Suprapubic skin (tissue), 4 donors: ENCODE results near the gene SH3BP2. TPM values are rescaled to one million over a fixed set of nuclear protein-coding genes. Genes with fewer than 3 reads are reported as not detected.

Experiments used
- DNase-seq, 2 donors: peaks; one replicate each; pipeline ENCODE4 v3.0.0-alpha.2; 2019; ENCODE audit warnings: low spot score in 2 of 2
- H3K27ac ChIP-seq: fragments of 200-600 bp; sonication (generic); one replicate; pipeline ENCODE4 v1.5.1; 2019
- H3K27me3 ChIP-seq: fragments of 200-600 bp; sonication (generic); one replicate; pipeline ENCODE4 v1.5.1; 2019
- H3K36me3 ChIP-seq: fragments of 200-600 bp; sonication (generic); one replicate; pipeline ENCODE4 v1.5.1; 2019
- H3K4me1 ChIP-seq: fragments of 200-600 bp; sonication (generic); one replicate; pipeline ENCODE4 v1.5.1; 2019
- H3K4me3 ChIP-seq: fragments of 200-600 bp; sonication (generic); one replicate; pipeline ENCODE4 v1.5.1; 2019; ENCODE audit warnings: mild to moderate bottlenecking
- H3K9me3 ChIP-seq: fragments of 200-600 bp; sonication (generic); one replicate; pipeline ENCODE4 v1.5.1; 2019
- CTCF ChIP-seq, 2 donors: fragments of 200-600 bp in 1 of 2; fragments of 450-650 bp in 1 of 2; sonication (generic) in 1 of 2; IDR thresholded peaks; one replicate each; pipeline ENCODE4 v1.5.1; 2016 to 2019; ENCODE audit warnings: antibody characterized with exemption in 2 of 2, mild to moderate bottlenecking in 1 of 2, moderate library complexity in 1 of 2
- EP300 ChIP-seq: sonication (generic); formaldehyde crosslinking; IDR thresholded peaks from one replicate; pipeline ENCODE4 v1.6.1; 2017; ENCODE audit warnings: antibody characterized with exemption
- POLR2A ChIP-seq, 2 donors: fragments of 450-650 bp; IDR thresholded peaks; one replicate each; pipeline ENCODE4 v1.6.1; 2017; ENCODE audit warnings: antibody characterized with exemption in 2 of 2, mild to moderate bottlenecking in 2 of 2, moderate library complexity in 2 of 2
- POLR2AphosphoS5 ChIP-seq, 3 donors: sonication (generic); formaldehyde crosslinking; IDR thresholded peaks; one replicate each; pipeline ENCODE4 v1.6.1; 2017; ENCODE audit warnings: antibody characterized with exemption in 3 of 3
- WGBS: methylation state at CpG from one replicate; pipeline ENCODE4 v1.1.5; 2018; 5-methylcytosine and 5-hydroxymethylcytosine counted together
- total RNA-seq, 4 donors: library from RNA; depleted of rRNA; stranded (reverse); fragments of >200 nt; gene quantifications; one replicate each; pipeline ENCODE4 v1.1.0, GENCODE V29; 2016

The SH3BP2 gene
- total RNA-seq, 4 donors from 2014 or later: 116 to 709 (median 162) TPM

- H3K36me3 ChIP-seq: no peaks in the 10 kb centered on the region
- no peaks in the 10 kb centered on the region for H3K27me3 ChIP-seq
- peaks cover 36% of the 10 kb centered on the region for H3K4me1 ChIP-seq
- peak overlapping the region; percentile 93 for H3K27ac ChIP-seq
- H3K9me3 ChIP-seq: no peaks in the 10 kb centered on the region
- WGBS: under 1% methylated on average over 20 of the region's 74 CpGs
- DNase-seq: peak in 1 of 2 donors; percentile 79
- TF ChIP-seq CTCF (IDR thresholded peaks at IDR 0.05) (no peak), POLR2A (IDR thresholded peaks at IDR 0.05) (no peak), POLR2AphosphoS5 (IDR thresholded peaks at IDR 0.05) (no peak), EP300 (no peak)
- H3K4me3 ChIP-seq: peak overlapping the region; percentile 86
These were observed 51.2 kb downstream of the SH3BP2 start for GRCh38 chr4:2843941-2844584.

- no peak overlapping the region for H3K4me3 ChIP-seq
- H3K9me3 ChIP-seq: no peaks in the 10 kb centered on the region
- no peaks in the 10 kb centered on the region for H3K36me3 ChIP-seq
- 83% methylated on average over 2 of the region's 2 CpGs for WGBS
- H3K27me3 ChIP-seq: no peaks in the 10 kb centered on the region
- TF ChIP-seq CTCF (IDR thresholded peaks at IDR 0.05) (no peak), POLR2A (IDR thresholded peaks at IDR 0.05) (no peak), POLR2AphosphoS5 (IDR thresholded peaks at IDR 0.05) (no peak), EP300 (no peak)
- no peak for DNase-seq
- peaks cover 49% of the 10 kb centered on the region for H3K4me1 ChIP-seq
- H3K27ac ChIP-seq: no peak overlapping the region
These were observed 53.3 kb downstream of the SH3BP2 start for GRCh38 chr4:2846172-2846571.

GRCh38 chr4:2847302-2847871 lies 54.5 kb downstream of the SH3BP2 start:
- DNase-seq: no peak
- H3K4me3 ChIP-seq: no peak overlapping the region
- TF ChIP-seq EP300: no peak
- TF ChIP-seq CTCF (IDR thresholded peaks at IDR 0.05): no peak
- TF ChIP-seq POLR2A (IDR thresholded peaks at IDR 0.05): no peak
- no peak for TF ChIP-seq POLR2AphosphoS5 (IDR thresholded peaks at IDR 0.05)
- H3K36me3 ChIP-seq: no peaks in the 10 kb centered on the region
- peaks cover 55% of the 10 kb centered on the region for H3K4me1 ChIP-seq
- no peaks in the 10 kb centered on the region for H3K9me3 ChIP-seq
- no peaks in the 10 kb centered on the region for H3K27me3 ChIP-seq
- no peak overlapping the region for H3K27ac ChIP-seq
- WGBS: 88% methylated on average over 11 of the region's 11 CpGs

- Histone ChIP-seq H3K27ac (no peak overlapping the region), H3K9me3 (no peaks in the 10 kb centered on the region), H3K4me1 (peaks cover 57% of the 10 kb centered on the region), H3K4me3 (no peak overlapping the region), H3K36me3 (peaks cover 1% of the 10 kb centered on the region), H3K27me3 (no peaks in the 10 kb centered on the region)
- DNase-seq: no peak
- 95% methylated on average over 2 of the region's 2 CpGs for WGBS
- TF ChIP-seq CTCF (IDR thresholded peaks at IDR 0.05) (no peak), EP300 (no peak), POLR2AphosphoS5 (IDR thresholded peaks at IDR 0.05) (no peak), POLR2A (IDR thresholded peaks at IDR 0.05) (no peak)
These were observed 55.6 kb downstream of the SH3BP2 start for GRCh38 chr4:2848449-2848848.

GRCh38 chr4:2849267-2850152 lies 56.6 kb downstream of the SH3BP2 start:
- H3K9me3 ChIP-seq: no peaks in the 10 kb centered on the region
- TF ChIP-seq POLR2AphosphoS5 (IDR thresholded peaks at IDR 0.05): no peak
- no peak for TF ChIP-seq CTCF (IDR thresholded peaks at IDR 0.05)
- no peak for TF ChIP-seq EP300
- TF ChIP-seq POLR2A (IDR thresholded peaks at IDR 0.05): no peak
- H3K27me3 ChIP-seq: no peaks in the 10 kb centered on the region
- H3K36me3 ChIP-seq: peaks cover 8% of the 10 kb centered on the region
- WGBS: 57% methylated on average over 9 of the region's 9 CpGs
- H3K4me3 ChIP-seq: no peak overlapping the region
- H3K4me1 ChIP-seq: peaks cover 61% of the 10 kb centered on the region
- DNase-seq: no peak
- H3K27ac ChIP-seq: no peak overlapping the region
